K562 (cell line): Measurements from ENCODE around the gene ADSS1. TPM values are rescaled to one million over a fixed set of nuclear protein-coding genes. Genes with fewer than 3 reads are reported as not detected.

Source experiments
- ERF ChIP-seq: fragments of 450-650 bp; formaldehyde crosslinking; IDR thresholded peaks from 2 replicates; pipeline ENCODE4 v1.4.0; 2020; ENCODE audit warnings: mild to moderate bottlenecking, mixed read lengths
- NR1H2 ChIP-seq: sonication (generic); formaldehyde crosslinking; IDR thresholded peaks from 2 replicates; pipeline ENCODE4 v1.4.0; 2020; ENCODE audit warnings: mild to moderate bottlenecking, missing genetic modification reagents
- PRPF4 ChIP-seq: fragments of 200-400 bp; formaldehyde crosslinking; IDR thresholded peaks from one replicate; pipeline ENCODE4 v1.6.1; 2017; ENCODE audit warnings: low read length, low read depth, mild to moderate bottlenecking; ENCODE audit not compliant: insufficient read depth, poor library complexity, severe bottlenecking
- SMARCA5 ChIP-seq: fragments of 450-650 bp; IDR thresholded peaks from 2 replicates; pipeline ENCODE4 v1.6.1; 2016
- STAT5A ChIP-seq: IDR thresholded peaks from 2 replicates; pipeline ENCODE4 v1.6.1; 2012; ENCODE audit warnings: low read length, inconsistent platforms, borderline replicate concordance
- THRB ChIP-seq: fragments of 450-650 bp; formaldehyde crosslinking; conservative IDR thresholded peaks from 2 replicates; pipeline ENCODE4 v1.4.0; 2022; ENCODE audit warnings: mild to moderate bottlenecking, missing genetic modification characterization
- UBTF ChIP-seq, 2 experiments: IDR thresholded peaks; 2 replicates each; pipeline ENCODE4 v1.6.1; 2012; ENCODE audit warnings: improper control_type of control experiment in 2 of 2, low read depth in 2 of 2, low read length in 2 of 2, borderline replicate concordance in 1 of 2
- ZNF133 ChIP-seq: fragments of 250-450 bp; sonication (Bioruptor Pico); IDR thresholded peaks from 2 replicates; pipeline ENCODE4 v1.4.0; 2020; ENCODE audit warnings: mild to moderate bottlenecking
- polyA plus RNA-seq, 8 experiments: library from polyadenylated mRNA; depleted of rRNA in 4 of 8; stranded (reverse) in 5 of 8; unstranded in 3 of 8; fragments of >200 nt; fragmentation: Nextera tagmentation in 2 of 8; fragmentation: Illumina TruSeq in 1 of 8; extraction: Ambion mirVana in 2 of 8; extraction: Trizol in 1 of 8; gene quantifications; 2 replicates each; pipeline versions ENCODE4 v1.2.1 to v1.2.3, GENCODE V29; 2011 to 2014; ENCODE audit warnings: inconsistent platforms in 1 of 8, missing spikeins in 1 of 8
- total RNA-seq, 7 experiments: library from RNA; depleted of rRNA in 6 of 7; stranded (reverse); fragments of >200 nt in 6 of 7; fragmentation: Illumina TruSeq in 2 of 7; extraction: Trizol in 2 of 7; gene quantifications; 2 replicates each; pipeline versions ENCODE4 v1.2.1 to v1.2.3, GENCODE V29; 2011 to 2021; ENCODE audit warnings: low replicate concordance in 1 of 7
- TF ChIP-seq, protein P1 (sequence below): fragments of 200-600 bp; sonication (generic); IDR thresholded peaks from one replicate; pipeline ENCODE4 v1.6.1; 2012; ENCODE audit warnings: mild to moderate bottlenecking, low read depth, low read length, inconsistent platforms
- TF ChIP-seq, protein P2 (sequence below): fragments of 250-450 bp; sonication (Bioruptor Pico); IDR thresholded peaks from 2 replicates; pipeline ENCODE4 v1.5.1; 2021; ENCODE audit warnings: mild to moderate bottlenecking

The ADSS1 gene
- total and polyA plus RNA-seq, 9 of the 15 experiments (the other 6 are each of a cell fraction or from before 2014, with no cell fraction given) = 0.53 to 5.9 (median 3.9) TPM

DNA sequence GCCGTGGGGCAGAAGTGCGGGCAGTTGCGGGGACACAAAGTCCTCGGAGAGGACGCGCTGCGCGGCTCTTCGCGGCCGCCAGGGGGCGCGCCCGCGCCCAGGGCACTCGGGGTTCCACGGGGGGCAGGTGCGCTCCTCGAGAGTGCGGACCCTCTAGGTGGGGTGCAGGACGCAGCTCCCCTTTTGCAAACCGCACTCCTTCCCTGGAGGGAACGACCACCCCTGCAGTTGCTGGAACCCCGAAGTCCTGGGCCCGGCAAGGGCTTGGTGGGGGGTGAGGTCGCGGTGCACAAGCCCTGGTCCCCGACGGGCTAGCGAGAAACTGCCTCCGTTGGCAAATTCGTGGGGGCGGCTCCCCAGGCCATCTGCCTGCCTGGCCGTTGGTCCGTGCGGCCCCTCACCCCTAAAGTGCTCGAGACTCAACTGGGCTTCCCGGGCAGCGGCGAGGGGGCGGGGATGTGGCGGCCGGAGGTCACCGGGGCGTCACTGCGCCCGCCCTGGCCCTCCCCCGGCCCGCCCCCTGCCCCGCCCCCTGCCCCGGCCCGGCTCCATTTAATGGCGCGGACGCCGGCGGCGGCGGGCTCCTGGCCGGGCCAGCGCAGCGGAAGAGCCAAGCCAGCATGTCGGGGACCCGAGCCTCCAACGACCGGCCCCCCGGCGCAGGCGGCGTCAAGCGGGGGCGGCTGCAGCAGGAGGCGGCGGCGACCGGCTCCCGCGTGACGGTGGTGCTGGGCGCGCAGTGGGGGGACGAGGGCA, at the start of gene ADSS1 (continued):
- TF ChIP-seq UBTF (IDR thresholded peaks at IDR 0.05; ENCODE audit: borderline replicate concordance in 1 of 2, low read depth in 2 of 2, low read length in 2 of 2) (0 out of 4 replicates have a peak, but pooled peaks of 1 of the 2 experiments have one; percentile 39), NR1H2 (CRISPR knock-in tag) (no peak), STAT5A (no peak), ZNF133 (CRISPR knock-in tag) (no peak), THRB (CRISPR knock-in tag) (no peak), PRPF4 (no peak), SMARCA5 (0 out of 2 replicates have a peak, but pooled peaks have one; percentile 26), ERF (CRISPR knock-in tag) (no peak)
- TF ChIP-seq, protein P1, sequence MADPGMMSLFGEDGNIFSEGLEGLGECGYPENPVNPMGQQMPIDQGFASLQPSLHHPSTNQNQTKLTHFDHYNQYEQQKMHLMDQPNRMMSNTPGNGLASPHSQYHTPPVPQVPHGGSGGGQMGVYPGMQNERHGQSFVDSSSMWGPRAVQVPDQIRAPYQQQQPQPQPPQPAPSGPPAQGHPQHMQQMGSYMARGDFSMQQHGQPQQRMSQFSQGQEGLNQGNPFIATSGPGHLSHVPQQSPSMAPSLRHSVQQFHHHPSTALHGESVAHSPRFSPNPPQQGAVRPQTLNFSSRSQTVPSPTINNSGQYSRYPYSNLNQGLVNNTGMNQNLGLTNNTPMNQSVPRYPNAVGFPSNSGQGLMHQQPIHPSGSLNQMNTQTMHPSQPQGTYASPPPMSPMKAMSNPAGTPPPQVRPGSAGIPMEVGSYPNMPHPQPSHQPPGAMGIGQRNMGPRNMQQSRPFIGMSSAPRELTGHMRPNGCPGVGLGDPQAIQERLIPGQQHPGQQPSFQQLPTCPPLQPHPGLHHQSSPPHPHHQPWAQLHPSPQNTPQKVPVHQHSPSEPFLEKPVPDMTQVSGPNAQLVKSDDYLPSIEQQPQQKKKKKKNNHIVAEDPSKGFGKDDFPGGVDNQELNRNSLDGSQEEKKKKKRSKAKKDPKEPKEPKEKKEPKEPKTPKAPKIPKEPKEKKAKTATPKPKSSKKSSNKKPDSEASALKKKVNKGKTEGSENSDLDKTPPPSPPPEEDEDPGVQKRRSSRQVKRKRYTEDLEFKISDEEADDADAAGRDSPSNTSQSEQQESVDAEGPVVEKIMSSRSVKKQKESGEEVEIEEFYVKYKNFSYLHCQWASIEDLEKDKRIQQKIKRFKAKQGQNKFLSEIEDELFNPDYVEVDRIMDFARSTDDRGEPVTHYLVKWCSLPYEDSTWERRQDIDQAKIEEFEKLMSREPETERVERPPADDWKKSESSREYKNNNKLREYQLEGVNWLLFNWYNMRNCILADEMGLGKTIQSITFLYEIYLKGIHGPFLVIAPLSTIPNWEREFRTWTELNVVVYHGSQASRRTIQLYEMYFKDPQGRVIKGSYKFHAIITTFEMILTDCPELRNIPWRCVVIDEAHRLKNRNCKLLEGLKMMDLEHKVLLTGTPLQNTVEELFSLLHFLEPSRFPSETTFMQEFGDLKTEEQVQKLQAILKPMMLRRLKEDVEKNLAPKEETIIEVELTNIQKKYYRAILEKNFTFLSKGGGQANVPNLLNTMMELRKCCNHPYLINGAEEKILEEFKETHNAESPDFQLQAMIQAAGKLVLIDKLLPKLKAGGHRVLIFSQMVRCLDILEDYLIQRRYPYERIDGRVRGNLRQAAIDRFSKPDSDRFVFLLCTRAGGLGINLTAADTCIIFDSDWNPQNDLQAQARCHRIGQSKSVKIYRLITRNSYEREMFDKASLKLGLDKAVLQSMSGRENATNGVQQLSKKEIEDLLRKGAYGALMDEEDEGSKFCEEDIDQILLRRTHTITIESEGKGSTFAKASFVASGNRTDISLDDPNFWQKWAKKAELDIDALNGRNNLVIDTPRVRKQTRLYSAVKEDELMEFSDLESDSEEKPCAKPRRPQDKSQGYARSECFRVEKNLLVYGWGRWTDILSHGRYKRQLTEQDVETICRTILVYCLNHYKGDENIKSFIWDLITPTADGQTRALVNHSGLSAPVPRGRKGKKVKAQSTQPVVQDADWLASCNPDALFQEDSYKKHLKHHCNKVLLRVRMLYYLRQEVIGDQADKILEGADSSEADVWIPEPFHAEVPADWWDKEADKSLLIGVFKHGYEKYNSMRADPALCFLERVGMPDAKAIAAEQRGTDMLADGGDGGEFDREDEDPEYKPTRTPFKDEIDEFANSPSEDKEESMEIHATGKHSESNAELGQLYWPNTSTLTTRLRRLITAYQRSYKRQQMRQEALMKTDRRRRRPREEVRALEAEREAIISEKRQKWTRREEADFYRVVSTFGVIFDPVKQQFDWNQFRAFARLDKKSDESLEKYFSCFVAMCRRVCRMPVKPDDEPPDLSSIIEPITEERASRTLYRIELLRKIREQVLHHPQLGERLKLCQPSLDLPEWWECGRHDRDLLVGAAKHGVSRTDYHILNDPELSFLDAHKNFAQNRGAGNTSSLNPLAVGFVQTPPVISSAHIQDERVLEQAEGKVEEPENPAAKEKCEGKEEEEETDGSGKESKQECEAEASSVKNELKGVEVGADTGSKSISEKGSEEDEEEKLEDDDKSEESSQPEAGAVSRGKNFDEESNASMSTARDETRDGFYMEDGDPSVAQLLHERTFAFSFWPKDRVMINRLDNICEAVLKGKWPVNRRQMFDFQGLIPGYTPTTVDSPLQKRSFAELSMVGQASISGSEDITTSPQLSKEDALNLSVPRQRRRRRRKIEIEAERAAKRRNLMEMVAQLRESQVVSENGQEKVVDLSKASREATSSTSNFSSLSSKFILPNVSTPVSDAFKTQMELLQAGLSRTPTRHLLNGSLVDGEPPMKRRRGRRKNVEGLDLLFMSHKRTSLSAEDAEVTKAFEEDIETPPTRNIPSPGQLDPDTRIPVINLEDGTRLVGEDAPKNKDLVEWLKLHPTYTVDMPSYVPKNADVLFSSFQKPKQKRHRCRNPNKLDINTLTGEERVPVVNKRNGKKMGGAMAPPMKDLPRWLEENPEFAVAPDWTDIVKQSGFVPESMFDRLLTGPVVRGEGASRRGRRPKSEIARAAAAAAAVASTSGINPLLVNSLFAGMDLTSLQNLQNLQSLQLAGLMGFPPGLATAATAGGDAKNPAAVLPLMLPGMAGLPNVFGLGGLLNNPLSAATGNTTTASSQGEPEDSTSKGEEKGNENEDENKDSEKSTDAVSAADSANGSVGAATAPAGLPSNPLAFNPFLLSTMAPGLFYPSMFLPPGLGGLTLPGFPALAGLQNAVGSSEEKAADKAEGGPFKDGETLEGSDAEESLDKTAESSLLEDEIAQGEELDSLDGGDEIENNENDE = no peak
- TF ChIP-seq, protein P2, sequence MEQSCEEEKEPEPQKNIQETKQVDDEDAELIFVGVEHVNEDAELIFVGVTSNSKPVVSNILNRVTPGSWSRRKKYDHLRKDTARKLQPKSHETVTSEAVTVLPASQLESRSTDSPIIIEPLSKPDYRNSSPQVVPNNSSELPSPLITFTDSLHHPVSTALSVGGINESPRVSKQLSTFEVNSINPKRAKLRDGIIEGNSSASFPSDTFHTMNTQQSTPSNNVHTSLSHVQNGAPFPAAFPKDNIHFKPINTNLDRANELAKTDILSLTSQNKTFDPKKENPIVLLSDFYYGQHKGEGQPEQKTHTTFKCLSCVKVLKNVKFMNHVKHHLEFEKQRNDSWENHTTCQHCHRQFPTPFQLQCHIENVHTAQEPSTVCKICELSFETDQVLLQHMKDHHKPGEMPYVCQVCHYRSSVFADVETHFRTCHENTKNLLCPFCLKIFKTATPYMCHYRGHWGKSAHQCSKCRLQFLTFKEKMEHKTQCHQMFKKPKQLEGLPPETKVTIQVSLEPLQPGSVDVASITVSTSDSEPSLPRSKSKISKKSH (CRISPR knock-in tag) = no peak
